HAP-1 (cell line): ENCODE data around the gene TMEM203.

Source experiments
- DNase-seq, 2 experiments: peaks; one replicate each; pipeline ENCODE4 v3.0.0-alpha.2; 2016 to 2020; ENCODE audit warnings: low spot score in 2 of 2
- H3K27me3 ChIP-seq: fragments of 250-450 bp; sonication (Bioruptor Pico); 2 replicates; pipeline ENCODE4 v1.5.1; 2020; ENCODE audit warnings: low read depth, mild to moderate bottlenecking, moderate library complexity
- H3K36me3 ChIP-seq: fragments of 250-450 bp; sonication (Bioruptor Pico); replicated peaks from 2 replicates; pipeline ENCODE4 v1.5.1; 2020; ENCODE audit warnings: mild to moderate bottlenecking
- H3K4me1 ChIP-seq: fragments of 250-450 bp; sonication (Bioruptor Pico); 2 replicates; pipeline ENCODE4 v1.5.1; 2020; ENCODE audit warnings: mild to moderate bottlenecking
- H3K4me3 ChIP-seq: fragments of 250-450 bp; sonication (Bioruptor Pico); 2 replicates; pipeline ENCODE4 v1.5.1; 2020; ENCODE audit warnings: mild to moderate bottlenecking, moderate library complexity
- H3K9me3 ChIP-seq: fragments of 250-450 bp; sonication (Bioruptor Pico); 2 replicates; pipeline ENCODE4 v1.5.1; 2020; ENCODE audit warnings: mild to moderate bottlenecking, moderate library complexity
- in situ Hi-C: fragments of 300-500 bp; cut with MboI; formaldehyde crosslinking; loops from 3 replicates; pipeline ENCODE4 v1.14.3; 2020; ENCODE audit warnings: low sequenced_read_pairs, inconsistent platforms, mixed read lengths

Gene TMEM203

GRCh38 chr9:137215196-137215986 is 9.9 kb upstream of the TMEM203 start:
- no peaks in the 10 kb centered on the region for H3K27me3 ChIP-seq
- H3K36me3 ChIP-seq: peaks cover 21% of the 10 kb centered on the region
- no peak for DNase-seq
- no peaks in the 10 kb centered on the region for H3K4me1 ChIP-seq
- no peak overlapping the region for H3K4me3 ChIP-seq
- in situ Hi-C loops: no loop called here
- H3K9me3 ChIP-seq: no peaks in the 10 kb centered on the region

DNA sequence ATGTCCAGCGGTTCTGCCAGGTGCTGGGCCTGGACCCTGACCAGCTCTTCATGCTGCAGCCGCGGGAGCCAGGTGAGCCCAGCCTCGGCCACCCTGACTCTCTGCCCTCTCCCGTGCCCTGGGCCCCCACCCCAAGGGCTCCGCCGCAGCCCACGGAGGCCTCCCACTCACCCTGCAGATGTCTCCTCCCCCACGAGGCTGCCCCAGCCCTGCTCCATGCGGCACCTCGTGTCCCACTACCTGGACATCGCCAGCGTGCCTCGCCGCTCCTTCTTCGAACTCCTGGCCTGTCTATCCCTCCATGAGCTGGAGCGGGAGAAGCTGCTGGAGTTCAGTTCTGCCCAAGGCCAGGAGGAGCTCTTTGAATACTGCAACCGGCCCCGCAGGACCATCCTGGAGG is 9.2 kb upstream of the TMEM203 start:
- Histone ChIP-seq H3K4me3 (no peak overlapping the region), H3K27me3 (no peaks in the 10 kb centered on the region), H3K4me1 (no peaks in the 10 kb centered on the region), H3K36me3 (peaks cover 24% of the 10 kb centered on the region), H3K9me3 (no peaks in the 10 kb centered on the region)
- no peak for DNase-seq
- in situ Hi-C loops: no loop called here

DNA sequence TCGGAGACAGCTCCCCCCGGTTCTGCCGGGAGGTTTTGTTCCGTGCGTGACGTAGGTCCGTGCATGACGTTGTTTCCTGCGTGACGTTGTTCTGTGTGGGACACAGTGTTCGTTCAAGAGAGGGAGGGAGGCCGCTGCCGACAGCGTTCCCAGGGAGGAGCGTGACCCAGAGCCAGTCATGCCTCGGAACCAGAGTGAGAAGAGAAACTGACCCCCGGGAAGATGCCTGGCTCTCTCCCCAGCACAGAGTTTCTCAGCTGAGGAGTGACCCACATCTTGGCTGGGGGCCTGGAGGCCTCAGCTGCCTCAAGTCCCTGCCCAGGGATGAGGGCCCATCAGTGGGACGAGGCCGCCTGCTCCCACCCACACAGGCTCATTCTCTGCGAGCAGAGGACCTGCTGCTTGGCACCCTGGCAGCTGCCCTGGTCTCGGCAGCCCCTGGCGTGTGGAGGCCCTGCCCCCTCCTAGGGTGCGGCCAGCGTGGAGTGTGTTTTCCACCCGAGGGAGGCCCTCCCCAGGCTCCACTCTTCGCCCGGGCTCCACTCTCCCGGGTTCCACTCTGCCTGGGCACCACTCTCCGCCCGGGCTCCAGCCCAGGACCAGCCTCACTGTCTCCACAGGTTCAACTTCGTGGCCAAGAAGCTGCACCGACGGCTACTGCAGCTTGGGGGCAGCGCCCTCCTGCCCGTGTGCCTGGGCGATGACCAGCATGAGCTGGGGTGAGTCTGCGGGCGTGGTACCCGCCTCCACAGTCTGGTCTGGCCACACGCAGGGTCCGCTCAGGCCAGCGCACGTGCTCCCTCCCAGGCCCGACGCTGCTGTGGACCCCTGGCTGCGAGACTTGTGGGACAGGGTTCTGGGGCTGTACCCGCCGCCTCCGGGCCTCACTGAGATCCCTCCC is 8.0 kb upstream of the TMEM203 start:
- no peak overlapping the region for H3K4me3 ChIP-seq
- H3K27me3 ChIP-seq: no peaks in the 10 kb centered on the region
- H3K4me1 ChIP-seq: no peaks in the 10 kb centered on the region
- no peaks in the 10 kb centered on the region for H3K9me3 ChIP-seq
- in situ Hi-C loops: no loop called here
- no peak for DNase-seq
- H3K36me3 ChIP-seq: peaks cover 26% of the 10 kb centered on the region

- no peak for DNase-seq
- Histone ChIP-seq H3K9me3 (no peaks in the 10 kb centered on the region), H3K4me3 (no peak overlapping the region), H3K4me1 (no peaks in the 10 kb centered on the region), H3K27me3 (no peaks in the 10 kb centered on the region), H3K36me3 (peaks cover 29% of the 10 kb centered on the region)
- in situ Hi-C loops: no loop called here
Measured at GRCh38 chr9:137212520-137212919, 7.1 kb upstream of the TMEM203 start.

DNA sequence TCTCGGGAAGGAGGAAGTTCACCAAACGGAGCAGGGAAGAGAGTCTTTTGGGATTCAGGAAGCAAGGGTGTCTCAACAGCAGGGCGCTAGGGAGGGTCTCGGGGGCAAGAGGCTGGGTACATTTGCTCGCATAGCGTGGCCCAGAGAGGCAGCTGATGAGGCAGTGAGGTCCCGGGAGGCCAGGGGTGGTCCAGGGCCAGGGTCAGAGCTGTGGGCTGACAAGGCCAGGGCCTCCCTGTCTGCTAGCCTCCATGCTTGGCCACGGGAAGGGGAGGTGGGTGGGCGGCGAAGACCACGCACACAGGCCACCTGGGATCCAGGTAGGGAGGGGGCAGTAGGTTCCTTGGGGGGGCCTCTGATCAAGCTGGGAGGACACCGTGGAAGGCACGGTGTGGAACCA is 6.1 kb upstream of the TMEM203 start:
- DNase-seq: no peak
- Histone ChIP-seq H3K27me3 (no peaks in the 10 kb centered on the region), H3K9me3 (no peaks in the 10 kb centered on the region), H3K4me1 (peaks cover 1% of the 10 kb centered on the region), H3K36me3 (peaks cover 29% of the 10 kb centered on the region), H3K4me3 (no peak overlapping the region)
- in situ Hi-C loops: no loop called here

DNA sequence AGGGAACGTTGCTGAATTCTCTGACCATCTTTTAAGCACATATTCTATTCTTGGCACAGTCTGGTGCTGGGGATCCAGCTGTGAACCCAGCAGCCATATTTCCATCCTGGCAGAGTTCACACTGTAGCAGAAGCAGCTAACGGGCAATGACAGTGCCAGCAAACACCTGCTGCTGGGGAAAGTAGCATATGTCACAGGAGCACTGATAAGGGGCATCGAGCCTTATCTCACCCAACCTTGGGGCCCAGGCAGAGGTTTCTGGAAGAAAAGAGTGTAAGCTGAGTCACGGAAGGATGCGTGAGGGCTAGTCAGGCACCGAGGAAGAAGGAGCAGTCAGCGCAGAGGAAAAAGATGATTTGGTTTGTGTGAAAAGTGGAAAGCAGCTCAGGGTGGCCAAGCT is 1.2 kb upstream of the TMEM203 start:
- Histone ChIP-seq H3K36me3 (peaks cover 21% of the 10 kb centered on the region), H3K4me1 (peaks cover 21% of the 10 kb centered on the region)
- in situ Hi-C loops: no loop called here

DNA sequence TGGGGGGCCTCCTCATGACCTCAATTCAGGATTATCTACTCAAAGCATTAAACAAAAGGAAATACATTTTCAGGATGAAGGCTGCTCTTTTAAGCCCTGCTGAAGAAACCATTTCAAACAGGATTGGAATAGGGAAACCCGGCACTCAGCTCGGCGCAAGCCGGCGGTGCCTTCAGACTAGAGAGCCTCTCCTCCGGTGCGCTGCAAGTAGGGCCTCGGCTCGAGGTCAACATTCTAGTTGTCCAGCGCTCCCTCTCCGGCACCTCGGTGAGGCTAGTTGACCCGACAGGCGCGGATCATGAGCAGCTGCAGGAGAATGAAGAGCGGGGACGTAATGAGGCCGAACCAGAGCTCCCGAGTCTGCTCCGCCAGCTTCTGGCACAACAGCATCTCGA is 720 bp downstream of the TMEM203 start:
- Histone ChIP-seq H3K4me3 (peak overlapping the region; percentile 90), H3K27me3 (no peaks in the 10 kb centered on the region), H3K9me3 (no peaks in the 10 kb centered on the region), H3K4me1 (peaks cover 23% of the 10 kb centered on the region), H3K36me3 (peaks cover 19% of the 10 kb centered on the region)
- no peak for DNase-seq
- in situ Hi-C loops: no loop called here

More for the DNA sequence above, 1.2 kb upstream of the TMEM203 start:
- no peak for DNase-seq
- H3K4me3 ChIP-seq: peak overlapping the region; percentile 90
- H3K27me3 ChIP-seq: no peaks in the 10 kb centered on the region
- H3K9me3 ChIP-seq: no peaks in the 10 kb centered on the region

DNA sequence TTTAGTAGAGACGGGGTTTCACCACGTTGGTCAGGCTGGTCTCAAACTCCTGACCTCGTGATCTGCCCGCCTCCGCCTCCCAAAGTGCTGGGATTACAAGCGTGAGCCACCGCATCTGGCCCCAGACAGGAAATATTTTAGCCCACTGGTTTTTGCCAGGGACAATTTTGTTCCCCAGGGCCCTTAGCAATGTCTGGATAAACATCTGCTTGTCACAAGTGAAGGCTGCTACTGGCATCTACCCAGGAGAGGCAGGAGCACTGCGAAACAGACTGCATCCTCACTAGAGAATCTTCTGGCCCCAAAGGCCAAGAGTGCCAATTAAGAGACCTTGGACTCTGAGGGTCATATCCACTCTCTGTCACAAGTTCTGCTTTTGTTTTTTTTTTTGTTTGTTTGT is 2.5 kb downstream of the TMEM203 start:
- no peak for DNase-seq
- no peaks in the 10 kb centered on the region for H3K27me3 ChIP-seq
- no peaks in the 10 kb centered on the region for H3K9me3 ChIP-seq
- H3K4me3 ChIP-seq: no peak overlapping the region
- in situ Hi-C loops: no loop called here
- H3K36me3 ChIP-seq: peaks cover 16% of the 10 kb centered on the region
- peaks cover 35% of the 10 kb centered on the region for H3K4me1 ChIP-seq

DNA sequence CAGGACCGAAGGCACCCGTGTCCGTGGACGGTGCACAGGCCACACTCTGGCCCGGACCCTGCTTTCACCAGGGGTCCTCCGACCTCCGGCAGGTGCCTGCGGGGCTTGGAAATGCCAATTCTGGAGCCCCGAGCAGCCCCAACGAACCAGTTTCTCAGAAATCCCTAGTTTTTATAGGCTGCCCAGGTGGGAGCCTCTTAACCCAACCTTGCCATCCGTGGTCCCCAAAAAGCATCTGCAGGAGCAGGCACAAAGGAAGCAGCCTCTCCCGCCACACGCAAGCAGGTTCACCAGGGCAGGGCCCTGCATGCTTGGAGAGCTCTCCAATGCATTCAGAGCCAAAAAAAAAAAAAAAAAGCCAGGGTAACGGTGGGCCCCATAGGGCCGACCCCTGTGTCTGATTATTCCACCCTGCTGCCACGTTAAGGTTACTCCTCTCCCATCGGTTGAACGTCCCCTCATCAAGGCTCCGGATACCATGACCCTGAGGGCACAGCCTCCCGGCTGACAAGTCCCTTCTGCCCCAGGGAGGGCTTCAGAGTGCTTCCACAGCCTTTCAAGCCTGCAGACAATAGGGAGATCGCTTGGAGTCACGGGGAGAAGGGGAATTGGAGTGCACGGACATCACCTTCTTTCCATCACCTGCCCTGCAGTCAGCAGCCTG is 4.1 kb downstream of the TMEM203 start:
- Histone ChIP-seq H3K9me3 (no peaks in the 10 kb centered on the region), H3K36me3 (peaks cover 13% of the 10 kb centered on the region), H3K27me3 (no peaks in the 10 kb centered on the region), H3K4me3 (peak overlapping the region; percentile 58), H3K4me1 (peaks cover 34% of the 10 kb centered on the region)
- DNase-seq: no peak
- in situ Hi-C loops: no loop called here

GRCh38 chr9:137200311-137201204 is 4.9 kb downstream of the TMEM203 start, which contains the start of gene TPRN:
TPRN (minus strand) TSS chr9:137200741; CDS start chr9:137200711, 30 bp downstream.
- Histone ChIP-seq H3K4me1 (peaks cover 32% of the 10 kb centered on the region), H3K27me3 (no peaks in the 10 kb centered on the region), H3K36me3 (peaks cover 13% of the 10 kb centered on the region; the same call in 1 of the 2 replicates), H3K4me3 (peak within 1 kb of the TSS; percentile 58), H3K9me3 (no peaks in the 10 kb centered on the region)
- in situ Hi-C loops: no loop called here
- DNase-seq: peak; percentile 99 to 100

DNA sequence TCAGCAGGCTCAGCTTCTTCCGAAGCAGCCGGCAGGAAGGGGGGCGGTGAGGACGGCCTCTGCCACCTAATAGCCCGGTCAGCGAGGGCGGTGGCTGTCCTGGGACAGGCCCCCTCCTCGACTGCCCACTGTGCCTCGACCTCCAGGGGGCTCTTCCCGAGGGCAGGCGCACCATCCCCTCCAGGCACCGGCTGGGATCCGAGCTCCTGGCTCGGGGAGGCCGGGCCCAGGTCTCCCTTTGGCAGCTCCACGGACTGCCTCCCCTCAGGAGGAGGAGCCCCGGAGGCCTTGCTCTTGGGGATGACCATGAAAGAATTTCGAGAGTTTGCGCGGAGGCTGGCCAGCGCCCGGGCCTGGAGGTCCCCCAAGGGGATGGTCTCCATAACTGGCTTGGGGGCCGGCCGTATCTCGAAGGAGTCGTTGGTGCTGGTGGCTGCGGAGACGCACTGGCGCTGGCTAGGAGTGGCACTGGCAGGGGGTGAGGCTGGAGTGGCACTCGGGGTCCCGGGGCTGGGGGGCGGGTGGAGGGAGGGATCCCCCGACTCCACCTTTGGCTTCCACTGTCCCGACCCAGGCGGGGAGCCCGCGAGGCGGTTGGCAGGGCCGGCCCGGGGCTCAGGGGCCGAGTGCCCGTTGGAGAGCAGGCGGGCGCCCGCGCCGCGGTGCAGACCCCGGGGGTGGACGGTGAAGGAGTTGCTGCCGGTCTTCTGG is 5.9 kb downstream of the TMEM203 start:
- H3K27me3 ChIP-seq: no peaks in the 10 kb centered on the region
- H3K4me3 ChIP-seq: peak overlapping the region; percentile 30
- peaks cover 9% of the 10 kb centered on the region; the same call in 1 of the 2 replicates for H3K36me3 ChIP-seq
- no peak for DNase-seq
- peaks cover 31% of the 10 kb centered on the region for H3K4me1 ChIP-seq
- H3K9me3 ChIP-seq: no peaks in the 10 kb centered on the region
- in situ Hi-C loops: no loop called here

GRCh38 chr9:137198902-137199283 is 6.6 kb downstream of the TMEM203 start:
- H3K4me1 ChIP-seq: peaks cover 24% of the 10 kb centered on the region
- H3K4me3 ChIP-seq: peak overlapping the region; percentile 30
- H3K27me3 ChIP-seq: no peaks in the 10 kb centered on the region
- in situ Hi-C loops: no loop called here
- H3K36me3 ChIP-seq: peaks cover 2% of the 10 kb centered on the region; the same call in 1 of the 2 replicates
- DNase-seq: no peak
- no peaks in the 10 kb centered on the region for H3K9me3 ChIP-seq
